CD4-positive, alpha-beta T cell treated with Interferon alpha-2 for 1 hour (primary cell): Measurements from ENCODE around the gene MEI4.
"Not testable (repeated sequence)": the region's sequence is repeated elsewhere in the genome, so short reads cannot be mapped to it uniquely, and the experiment has no call there.

ENCODE experiments used
- DNase-seq, 2 donors: peaks; one replicate each; pipeline ENCODE4 v3.0.0-alpha.2; 2020 to 2022

Gene MEI4

GRCh38 chr6:77822265-77822664 lies 169.4 kb downstream of the MEI4 start:
- no peak for DNase-seq

- no peak for DNase-seq
Observed at GRCh38 chr6:77825204-77825603, 172.4 kb downstream of the MEI4 start.

DNA sequence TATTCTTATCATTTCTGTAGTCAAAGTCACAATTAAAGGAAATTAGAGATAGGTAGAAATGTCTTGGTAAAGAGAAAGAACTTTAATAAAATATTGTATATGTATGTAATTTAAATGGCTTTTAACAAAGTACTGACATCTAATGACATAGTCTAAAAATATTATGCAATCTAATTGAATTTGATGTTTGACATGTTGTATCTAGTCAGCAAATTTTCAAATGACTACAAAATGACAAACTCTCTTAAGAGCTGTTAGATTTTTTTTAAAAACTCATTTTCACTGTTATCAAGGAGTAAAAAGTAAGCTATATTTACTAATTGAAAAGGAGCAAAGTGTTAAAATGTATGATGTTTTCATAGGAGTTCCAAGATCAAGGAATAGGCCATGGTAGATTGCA lies 176.9 kb downstream of the MEI4 start:
- DNase-seq = no peak

- not testable (repeated sequence) for DNase-seq
Observed at GRCh38 chr6:77833749-77834148, 180.9 kb downstream of the MEI4 start.

DNA sequence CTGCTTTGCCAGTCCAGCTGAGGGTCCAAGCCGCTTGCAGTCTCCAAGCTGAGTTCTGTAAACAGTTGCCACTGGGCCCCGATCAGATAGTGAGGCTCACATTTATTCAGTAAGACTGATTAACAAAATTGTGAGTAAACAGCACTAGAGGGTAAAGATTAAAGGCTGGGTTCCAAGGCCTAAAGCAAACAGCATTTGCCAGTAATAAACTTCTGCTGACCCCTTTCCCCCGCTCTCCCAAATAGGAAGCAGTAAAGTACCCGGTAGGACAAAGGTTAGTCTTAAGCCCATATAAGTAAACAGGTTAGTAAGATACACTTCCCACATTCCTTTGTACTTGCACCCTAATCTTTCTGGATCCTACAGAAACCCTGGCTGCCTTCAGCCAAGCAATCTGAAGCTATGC lies 181.8 kb downstream of the MEI4 start:
- no peak for DNase-seq

DNA sequence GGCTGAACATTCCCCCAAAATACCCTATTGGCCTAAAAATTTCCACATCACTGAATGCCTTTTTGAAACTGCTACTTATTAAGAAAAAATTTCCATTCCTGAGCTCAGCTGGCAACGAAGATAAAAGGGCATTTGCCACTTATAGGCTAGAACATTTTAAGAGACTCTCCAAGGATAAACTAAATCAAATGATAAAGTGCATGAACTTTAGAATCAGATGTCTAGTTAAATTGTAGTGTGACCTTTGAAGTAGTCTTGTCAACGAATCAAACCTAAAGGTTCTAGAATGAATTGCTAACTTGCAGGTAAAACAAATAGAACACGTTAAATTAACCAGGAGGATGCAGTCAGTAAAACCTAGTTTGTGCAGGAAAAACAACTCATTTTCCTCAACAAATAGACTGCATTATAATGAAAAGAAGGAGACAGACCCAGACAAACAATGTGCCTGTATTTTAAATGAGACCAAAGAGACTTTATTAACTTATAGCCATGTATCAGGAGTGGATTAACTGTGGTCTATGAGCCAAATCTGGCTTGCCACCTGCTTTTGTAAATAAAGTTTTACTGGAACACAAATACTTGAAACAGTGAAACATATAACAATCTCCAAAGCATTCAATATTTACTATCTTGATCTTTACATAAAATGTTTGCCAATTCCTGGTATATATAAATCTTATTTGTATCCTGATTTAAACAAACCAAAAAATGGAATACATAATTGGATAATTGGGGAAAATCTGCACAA lies 184.4 kb downstream of the MEI4 start:
- no peak for DNase-seq

DNA sequence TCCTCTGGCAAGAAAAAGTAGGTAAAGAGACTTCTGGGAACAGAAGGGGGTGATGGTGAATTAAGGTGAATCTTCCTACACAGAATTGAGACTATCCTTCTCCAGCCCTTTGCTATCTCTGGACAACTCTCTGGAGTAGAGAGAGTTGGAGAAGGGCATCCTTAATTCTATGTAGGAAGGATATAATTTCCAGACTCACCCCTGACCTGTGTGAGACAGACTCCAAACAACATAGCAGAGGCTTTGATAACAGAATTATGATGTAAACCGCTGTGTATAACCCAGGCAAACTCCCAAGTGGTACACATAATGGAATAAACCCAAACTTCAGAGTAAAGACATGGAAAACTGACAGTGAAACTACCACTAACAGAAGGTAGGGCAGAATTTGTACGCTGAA lies 186.5 kb downstream of the MEI4 start:
- no peak for DNase-seq

DNA sequence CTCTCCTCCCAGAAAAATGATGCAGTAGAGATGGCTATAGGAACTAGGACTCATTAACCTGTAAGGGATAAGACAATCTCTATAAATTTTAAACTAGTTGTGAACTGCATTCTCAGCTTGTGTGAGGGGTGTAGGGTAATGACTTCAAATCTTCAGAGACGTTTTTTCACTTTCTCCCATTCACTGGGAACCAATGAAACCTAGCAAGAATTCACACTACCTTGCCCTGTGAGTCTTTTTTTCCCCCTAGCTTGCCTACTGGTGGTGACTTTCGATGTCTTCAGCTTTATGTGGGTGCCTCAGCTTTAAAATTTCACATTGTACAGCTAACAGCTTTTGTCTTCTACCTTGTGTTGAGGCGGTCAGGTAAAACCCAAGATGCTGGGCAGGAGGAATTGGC lies 192.0 kb downstream of the MEI4 start:
- no peak for DNase-seq

GRCh38 chr6:77853401-77853800 lies 200.6 kb downstream of the MEI4 start:
- no peak for DNase-seq

GRCh38 chr6:77856391-77856790 lies 203.6 kb downstream of the MEI4 start:
- DNase-seq = no peak

- DNase-seq = no peak
Observed at GRCh38 chr6:77857421-77857820, 204.6 kb downstream of the MEI4 start.

GRCh38 chr6:77876300-77876699 lies 223.5 kb downstream of the MEI4 start:
- DNase-seq = no peak

DNA sequence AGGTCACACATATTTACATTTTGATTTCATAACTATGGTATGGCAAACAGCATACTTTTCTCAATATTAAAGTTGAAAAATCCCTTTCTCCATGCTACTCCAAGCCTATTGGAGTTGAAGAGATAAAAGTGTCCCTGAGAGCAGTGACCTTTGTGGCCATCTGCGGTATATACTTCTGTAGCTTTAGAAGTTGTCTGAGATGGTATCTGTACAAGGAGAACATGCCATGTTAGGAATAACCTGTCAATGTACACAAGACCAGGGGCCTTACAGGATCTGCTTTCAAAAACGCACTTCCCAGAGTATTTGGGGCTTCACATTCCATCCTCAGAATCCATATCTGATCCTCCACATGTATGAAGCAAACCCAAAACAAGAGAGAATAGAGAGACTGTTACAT lies 226.7 kb downstream of the MEI4 start:
- DNase-seq = no peak

DNA sequence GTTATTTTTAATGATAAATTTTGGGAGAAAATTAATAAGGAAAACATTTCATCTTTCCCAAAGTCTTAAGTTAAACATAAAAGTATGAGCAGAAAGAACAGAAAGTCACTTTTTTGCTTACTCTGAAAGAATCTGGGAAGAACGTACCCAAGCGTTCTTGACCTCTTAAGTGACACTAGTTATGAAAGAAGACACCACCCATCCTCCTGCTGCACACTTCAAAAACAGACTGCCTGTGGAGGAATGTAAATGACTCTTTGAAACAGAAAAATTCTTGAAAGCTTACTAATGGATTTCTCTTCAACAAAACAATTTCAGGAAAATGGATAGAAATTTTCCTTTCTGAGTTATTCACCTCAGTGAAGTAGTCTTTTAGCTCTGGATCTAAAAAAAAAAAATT lies 227.7 kb downstream of the MEI4 start:
- no peak for DNase-seq

- no peak for DNase-seq
Observed at GRCh38 chr6:77883851-77884250, 231.0 kb downstream of the MEI4 start.

DNA sequence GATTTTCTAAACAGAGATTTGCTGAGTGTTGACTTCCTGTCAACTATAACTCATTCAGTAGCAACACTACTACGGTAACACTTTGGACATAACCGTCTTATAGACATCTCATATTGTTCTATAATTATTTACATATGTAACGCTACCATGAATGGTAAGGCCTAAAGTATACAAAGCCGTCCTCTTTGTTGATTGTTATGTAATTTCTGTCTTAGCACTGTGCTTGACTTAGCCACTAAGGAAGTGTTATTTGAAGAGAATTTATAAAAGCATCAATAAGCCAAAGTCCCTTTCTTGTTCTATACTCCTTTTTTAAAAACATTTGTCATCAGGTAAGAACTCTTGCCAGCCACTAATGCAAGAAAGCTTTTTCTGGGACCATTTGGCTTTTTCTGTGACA lies 240.6 kb downstream of the MEI4 start:
- DNase-seq = no peak

- no peak for DNase-seq
Observed at GRCh38 chr6:77906070-77906469, 253.2 kb downstream of the MEI4 start.

DNA sequence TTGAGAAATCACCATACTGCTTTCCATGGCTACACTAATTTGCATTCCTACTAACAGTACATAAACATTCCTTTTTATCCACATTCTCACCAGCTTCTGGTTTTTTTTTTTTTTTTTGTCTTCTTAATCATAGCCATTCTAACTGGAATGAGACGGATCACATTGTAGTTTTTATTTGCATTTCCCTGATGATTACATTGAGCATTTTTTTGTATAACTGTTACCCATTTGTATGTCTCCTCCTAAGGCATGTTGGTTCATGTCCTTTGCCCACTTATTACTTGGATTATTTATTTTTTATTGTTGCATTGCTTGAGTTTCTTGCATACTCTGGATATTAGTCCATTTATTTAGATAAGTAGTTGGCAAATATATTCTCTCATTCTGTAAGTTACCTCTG lies 258.0 kb downstream of the MEI4 start:
- no peak for DNase-seq

DNA sequence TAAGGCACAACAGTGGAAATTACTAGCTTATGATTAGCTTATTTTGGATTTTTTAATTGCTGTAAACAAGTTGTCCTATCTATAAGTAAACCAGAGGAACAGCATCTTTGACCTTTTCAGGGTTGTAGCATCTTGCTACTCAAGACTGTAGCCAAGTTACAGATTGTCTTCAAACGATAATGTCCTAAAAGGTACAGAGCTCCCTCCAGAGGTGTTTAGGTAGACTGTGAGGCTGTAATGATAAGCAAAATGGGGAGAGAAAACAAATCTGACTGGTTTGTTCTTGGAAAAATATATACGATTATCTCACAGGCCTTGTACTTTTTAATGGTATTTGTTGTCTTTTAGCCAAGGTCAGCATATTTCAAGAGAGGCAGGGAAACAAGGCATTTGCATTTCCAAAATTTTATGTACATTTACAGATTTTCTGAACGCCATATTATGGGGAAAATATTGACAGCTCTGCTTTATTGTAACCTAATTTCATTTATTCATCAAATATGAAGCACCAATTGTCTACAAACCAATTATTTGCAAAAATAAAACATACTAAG lies 273.4 kb downstream of the MEI4 start:
- no peak for DNase-seq

- no peak for DNase-seq
Observed at GRCh38 chr6:77930382-77930781, 277.5 kb downstream of the MEI4 start.

GRCh38 chr6:77930952-77931351 lies 278.1 kb downstream of the MEI4 start:
- DNase-seq = no peak

DNA sequence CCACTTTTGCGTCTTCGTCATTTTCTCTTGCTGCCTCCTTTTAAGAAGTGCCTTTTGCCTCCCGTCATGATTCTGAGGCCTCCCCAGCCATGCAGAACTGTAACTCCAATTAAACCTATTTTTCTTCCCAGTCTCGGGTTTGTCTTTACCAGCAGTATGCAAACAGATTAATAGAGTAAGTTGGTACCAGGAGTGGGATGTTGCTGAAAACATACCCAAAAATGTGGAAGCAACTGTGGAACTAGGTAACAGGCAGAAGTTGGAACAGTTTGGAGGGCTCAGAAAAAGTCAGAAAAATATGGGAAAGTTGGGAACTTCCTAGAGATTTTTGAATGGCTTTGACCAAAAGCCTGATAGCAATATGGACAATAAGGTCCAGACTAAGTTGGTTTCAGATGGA lies 309.2 kb downstream of the MEI4 start:
- no peak for DNase-seq

- DNase-seq = no peak
Observed at GRCh38 chr6:77965449-77965848, 312.6 kb downstream of the MEI4 start.

- no peak for DNase-seq
Observed at GRCh38 chr6:77972334-77972733, 319.5 kb downstream of the MEI4 start.
